ENCODE results near the gene PPM1D. TPM values are rescaled to one million over a fixed set of nuclear protein-coding genes. Genes with fewer than 3 reads are reported as not detected.

Gene PPM1D
- total and polyA plus RNA-seq, 4 donors = 4.4 to 27.8 (median 12.4) TPM

- Histone ChIP-seq H3K4me1 (ENCODE audit: control insufficient read depth in 5 of 5, insufficient read depth in 5 of 5, low read length in 5 of 5) (no peaks in the 10 kb centered on the region), H3K9me3 (ENCODE audit: control insufficient read depth in 4 of 4, insufficient read depth in 3 of 4, low read length in 3 of 4) (no peaks in the 10 kb centered on the region), H3K27ac (ENCODE audit: low read depth in 1 of 2, low read length in 1 of 2) (no peak overlapping the region), H3K4me3 (no peak overlapping the region), H3K9ac (ENCODE audit: insufficient read depth in 1 of 2, low read length in 2 of 2) (no peak overlapping the region), H3K36me3 (ENCODE audit: control insufficient read depth in 4 of 4, insufficient read depth in 4 of 4, low read length in 4 of 4) (peaks cover 0 to 2% (median 0%) of the 10 kb centered on the region in 4 donors), H3K27me3 (ENCODE audit: control insufficient read depth in 3 of 3, insufficient read depth in 3 of 3, low read length in 2 of 3) (no peaks in the 10 kb centered on the region)
- no peak for TF ChIP-seq CTCF (IDR thresholded peaks at IDR 0.05; ENCODE audit: control extremely low read depth, extremely low read depth)
- WGBS, 2 donors = 57 to 70% methylated on average over 3 of the region's 3 CpGs
- no peak for ATAC-seq (ENCODE audit: insufficient read depth, low FRiP score)
- DNase-seq = no peak
Observed at GRCh38 chr17:60704170-60704569, 104.2 kb downstream of the PPM1D start.

- Histone ChIP-seq H3K9ac (ENCODE audit: insufficient read depth in 1 of 2, low read length in 2 of 2) (no peak overlapping the region), H3K4me1 (ENCODE audit: control insufficient read depth in 5 of 5, insufficient read depth in 5 of 5, low read length in 5 of 5) (no peaks in the 10 kb centered on the region), H3K36me3 (ENCODE audit: control insufficient read depth in 4 of 4, insufficient read depth in 4 of 4, low read length in 4 of 4) (no peaks in the 10 kb centered on the region), H3K4me3 (no peak overlapping the region), H3K27me3 (ENCODE audit: control insufficient read depth in 3 of 3, insufficient read depth in 3 of 3, low read length in 2 of 3) (no peaks in the 10 kb centered on the region), H3K27ac (ENCODE audit: low read depth in 1 of 2, low read length in 1 of 2) (no peak overlapping the region), H3K9me3 (ENCODE audit: control insufficient read depth in 4 of 4, insufficient read depth in 3 of 4, low read length in 3 of 4) (no peaks in the 10 kb centered on the region)
- no peak for ATAC-seq (ENCODE audit: insufficient read depth, low FRiP score)
- TF ChIP-seq CTCF (IDR thresholded peaks at IDR 0.05; ENCODE audit: control extremely low read depth, extremely low read depth) = no peak
- 77 to 83% methylated on average over 2 of the region's 2 CpGs for WGBS, 2 donors
- no peak for DNase-seq
Observed at GRCh38 chr17:60712675-60713074, 112.7 kb downstream of the PPM1D start.

GRCh38 chr17:60713608-60714007 is 113.6 kb downstream of the PPM1D start:
- TF ChIP-seq CTCF (IDR thresholded peaks at IDR 0.05; ENCODE audit: control extremely low read depth, extremely low read depth) = no peak
- H3K9ac ChIP-seq (ENCODE audit: insufficient read depth in 1 of 2, low read length in 2 of 2) = no peak overlapping the region
- no peaks in the 10 kb centered on the region for H3K4me1 ChIP-seq (ENCODE audit: control insufficient read depth in 5 of 5, insufficient read depth in 5 of 5, low read length in 5 of 5)
- 98 to 100% methylated on average over 2 of the region's 2 CpGs for WGBS, 2 donors
- DNase-seq (no peak), ATAC-seq (ENCODE audit: insufficient read depth, low FRiP score) (no peak)
- no peak overlapping the region for H3K27ac ChIP-seq (ENCODE audit: low read depth in 1 of 2, low read length in 1 of 2)
- no peaks in the 10 kb centered on the region for H3K36me3 ChIP-seq (ENCODE audit: control insufficient read depth in 4 of 4, insufficient read depth in 4 of 4, low read length in 4 of 4)
- no peaks in the 10 kb centered on the region for H3K27me3 ChIP-seq (ENCODE audit: control insufficient read depth in 3 of 3, insufficient read depth in 3 of 3, low read length in 2 of 3)
- H3K9me3 ChIP-seq (ENCODE audit: control insufficient read depth in 4 of 4, insufficient read depth in 3 of 4, low read length in 3 of 4) = no peaks in the 10 kb centered on the region
- no peak overlapping the region for H3K4me3 ChIP-seq

Small RNAs within 50 kb of the gene (small RNA-seq; reads per million reads assigned to genes)
- gene AC011921.2 (ENCODE audit: low replicate concordance) (not detected), gene RN7SL606P (ENCODE audit: low replicate concordance) (not detected), gene RNU6-623P (ENCODE audit: low replicate concordance) (not detected)

Other genes with a start within 250 kb of the PPM1D start
- gene USP32, start 208.1 kb upstream of the PPM1D start, total RNA-seq = 10 to 100 TPM; 65.3 to 96.6 TPM
- gene USP32, start 208.1 kb upstream of the PPM1D start, polyA plus RNA-seq = 10 to 100 TPM; 18.2 to 36.9 TPM
- gene CHCT1, start 177.7 kb upstream of the PPM1D start, total RNA-seq = not detected
- gene CHCT1, start 177.7 kb upstream of the PPM1D start, polyA plus RNA-seq = under 1 TPM; 0.10 to 0.12 TPM
- gene APPBP2, start 74.0 kb upstream of the PPM1D start, total RNA-seq = 10 to 100 TPM; 30.9 to 57.8 TPM
- gene APPBP2, start 74.0 kb upstream of the PPM1D start, polyA plus RNA-seq = 10 to 100 TPM in 1 of 2 donors, 1 to 10 TPM in 1; 5.7 to 10.4 TPM
- gene BCAS3, start 77.7 kb downstream of the PPM1D start, total RNA-seq = 100 to 1,000 TPM in 1 of 2 donors, 10 to 100 TPM in 1; 32.5 to 101 TPM
- 1 to 10 TPM; 4.0 to 8.1 TPM for gene BCAS3, start 77.7 kb downstream of the PPM1D start, polyA plus RNA-seq